ENCODE measurements around the gene CACNG7. TPM values are rescaled to one million over a fixed set of nuclear protein-coding genes. Genes with fewer than 3 reads are reported as not detected.

Gene CACNG7
- total and polyA plus RNA-seq, 2 donors (not counting 3 experiments of a cell fraction or from before 2014, with no cell fraction given), result 0.92 to 1.3 TPM

GRCh38 chr19:53872762-53873161 is 36.3 kb upstream of the CACNG7 start:
- H3K9ac ChIP-seq (replicated peaks; ENCODE audit: extremely low read depth, insufficient read depth, low read length), result no peak overlapping the region
- H3K4me1 ChIP-seq (ENCODE audit: control insufficient read depth, extremely low read depth, insufficient read depth, low read length), result no peaks in the 10 kb centered on the region
- no peaks in the 10 kb centered on the region for H4K20me1 ChIP-seq (replicated peaks; ENCODE audit: control insufficient read depth, extremely low read depth, insufficient read depth, low read length)
- peaks cover 0 to 17% of the 10 kb centered on the region in 2 experiments for H3K36me3 ChIP-seq (ENCODE audit: control insufficient read depth in 2 of 2, extremely low read depth in 1 of 2, insufficient read depth in 2 of 2, low read length in 2 of 2)
- H3K79me2 ChIP-seq (ENCODE audit: control insufficient read depth, insufficient read depth, low read length), result peaks cover 29% of the 10 kb centered on the region
- dilution Hi-C loops (cut with MboI; ENCODE audit: extremely low pct_ligation_motif_present, low sequenced_read_pairs) (no loop called here), intact Hi-C loops (cut with micrococcal nuclease) (no loop called here)
- no peak overlapping the region for H3K4me2 ChIP-seq (ENCODE audit: insufficient read depth, low read length)
- no TSS peak for BruUV-seq (replicated peaks)
- CTCF ChIA-PET, result interaction anchor here (0.6 to 1.2 kb wide), 3 partner anchors 34 to 157 kb away, joined by 3 to 5 read pairs (median 4); no protein-coding TSS in a partner anchor
- no peak overlapping the region for H2AFZ ChIP-seq (ENCODE audit: low read depth, low read length)
- no peak overlapping the region for H3K4me3 ChIP-seq (replicated peaks in 1 of 3; ENCODE audit: insufficient read depth in 1 of 3, low read depth in 1 of 3, low read length in 3 of 3)
- H3K9me3 ChIP-seq (replicated peaks; ENCODE audit: control insufficient read depth, insufficient read depth, low read length), result no peaks in the 10 kb centered on the region
- no peaks in the 10 kb centered on the region for H3K27me3 ChIP-seq (ENCODE audit: control insufficient read depth in 2 of 2, insufficient read depth in 2 of 2, low read length in 2 of 2)
- no peak for FAIRE-seq
- DNase-seq (ENCODE audit: low read depth, low spot score), result no peak
- no peak overlapping the region for H3K27ac ChIP-seq (ENCODE audit: insufficient read depth, low read depth, low read length)
- POLR2A ChIA-PET, result no interaction called here
- TF ChIP-seq MYC (IDR thresholded peaks at IDR 0.05; ENCODE audit: low read depth, low read length) (no peak), FOS (IDR thresholded peaks at IDR 0.05; ENCODE audit: borderline replicate concordance, insufficient read depth, low read length) (no peak), MAX (IDR thresholded peaks at IDR 0.05; ENCODE audit: insufficient read depth, insufficient read length) (no peak), JUN (IDR thresholded peaks at IDR 0.05; ENCODE audit: borderline replicate concordance, insufficient read depth, insufficient read length, low read depth) (no peak), GATA2 (IDR thresholded peaks at IDR 0.05; ENCODE audit: insufficient read depth, insufficient read length, low read depth, low read length) (no peak), POLR2AphosphoS5 (IDR thresholded peaks at IDR 0.05; ENCODE audit: insufficient read depth, low read depth, low read length) (no peak), CTCF (IDR thresholded peaks at IDR 0.05; ENCODE audit: extremely low read depth in 1 of 2, insufficient read depth in 1 of 2, low read depth in 1 of 2, low read length in 2 of 2) (no peak), POLR2A (IDR thresholded peaks at IDR 0.05; ENCODE audit: low read depth, low read length) (no peak), EZH2 (IDR thresholded peaks at IDR 0.05; ENCODE audit: borderline replicate concordance, low read depth, low read length, severe bottlenecking) (no peak)
- H3K9me1 ChIP-seq (replicated peaks; ENCODE audit: control insufficient read depth, extremely low read depth, insufficient read depth, low read length), result no peaks in the 10 kb centered on the region

Data from endothelial cell of umbilical vein (primary cell).